ENCODE data around the gene SERPINA4. TPM values are rescaled to one million over a fixed set of nuclear protein-coding genes. Genes with fewer than 3 reads are reported as not detected.

SERPINA4 gene
- polyA plus RNA-seq, 1 of the 3 experiments (the other 2 are of a cell fraction) = not detected

GRCh38 chr14:94536836-94537235 lies 24.4 kb upstream of the SERPINA4 start:
- H3K27ac ChIP-seq (ENCODE audit: low read depth in 2 of 2, low read length in 1 of 2) = no peak overlapping the region
- no peaks in the 10 kb centered on the region for H3K4me1 ChIP-seq (ENCODE audit: control insufficient read depth in 1 of 2, insufficient read depth in 2 of 2, low read depth in 1 of 2, low read length in 1 of 2)
- H4K20me1 ChIP-seq (ENCODE audit: insufficient read depth) = no peaks in the 10 kb centered on the region
- no peaks in the 10 kb centered on the region for H3K36me3 ChIP-seq (replicated peaks in 1 of 2; ENCODE audit: control insufficient read depth in 1 of 2, insufficient read depth in 2 of 2, low read length in 1 of 2)
- H2AFZ ChIP-seq (ENCODE audit: low read depth) = no peak overlapping the region
- no peak for TF ChIP-seq MEF2A (IDR thresholded peaks at IDR 0.05; ENCODE audit: borderline replicate concordance, low read depth)
- TF ChIP-seq YY1 (IDR thresholded peaks at IDR 0.05; ENCODE audit: low read depth) = no peak
- TF ChIP-seq, protein P1, sequence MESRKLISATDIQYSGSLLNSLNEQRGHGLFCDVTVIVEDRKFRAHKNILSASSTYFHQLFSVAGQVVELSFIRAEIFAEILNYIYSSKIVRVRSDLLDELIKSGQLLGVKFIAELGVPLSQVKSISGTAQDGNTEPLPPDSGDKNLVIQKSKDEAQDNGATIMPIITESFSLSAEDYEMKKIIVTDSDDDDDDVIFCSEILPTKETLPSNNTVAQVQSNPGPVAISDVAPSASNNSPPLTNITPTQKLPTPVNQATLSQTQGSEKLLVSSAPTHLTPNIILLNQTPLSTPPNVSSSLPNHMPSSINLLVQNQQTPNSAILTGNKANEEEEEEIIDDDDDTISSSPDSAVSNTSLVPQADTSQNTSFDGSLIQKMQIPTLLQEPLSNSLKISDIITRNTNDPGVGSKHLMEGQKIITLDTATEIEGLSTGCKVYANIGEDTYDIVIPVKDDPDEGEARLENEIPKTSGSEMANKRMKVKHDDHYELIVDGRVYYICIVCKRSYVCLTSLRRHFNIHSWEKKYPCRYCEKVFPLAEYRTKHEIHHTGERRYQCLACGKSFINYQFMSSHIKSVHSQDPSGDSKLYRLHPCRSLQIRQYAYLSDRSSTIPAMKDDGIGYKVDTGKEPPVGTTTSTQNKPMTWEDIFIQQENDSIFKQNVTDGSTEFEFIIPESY (IDR thresholded peaks at IDR 0.05; ENCODE audit: borderline replicate concordance, low read depth) = no peak
- TF ChIP-seq CTCF (IDR thresholded peaks at IDR 0.05) = peak; percentile 34; the same call in 1 of the 2 replicates
- peak; percentile 56 for TF ChIP-seq GABPA (IDR thresholded peaks at IDR 0.05; ENCODE audit: low read depth)
- TF ChIP-seq USF1 (IDR thresholded peaks at IDR 0.05; ENCODE audit: borderline replicate concordance, low read depth) = no peak
- H3K27me3 ChIP-seq (ENCODE audit: insufficient read depth) = peaks cover 7% of the 10 kb centered on the region; the same call in 1 of the 2 replicates
- ChIA-PET POLR2A (no interaction called here), CTCF (interaction anchor here (4.6 kb wide), 1 partner anchor 12 kb away, joined by 28 read pairs; no protein-coding TSS in a partner anchor)
- no peaks in the 10 kb centered on the region for H3K9me3 ChIP-seq
- H3K4me3 ChIP-seq (ENCODE audit: low read depth in 2 of 2, low read length in 1 of 2) = no peak overlapping the region
- no peaks in the 10 kb centered on the region for H3K9me2 ChIP-seq
- H3F3A ChIP-seq (replicated peaks; ENCODE audit: insufficient read depth) = no peaks in the 10 kb centered on the region
- no peaks in the 10 kb centered on the region for H3K79me2 ChIP-seq (ENCODE audit: insufficient read depth)
- no peak for DNase-seq
- no peak overlapping the region for H3K4me2 ChIP-seq
- H3K9ac ChIP-seq = no peak overlapping the region
- 18% methylated on average over 2 of the region's 2 CpGs for WGBS (ENCODE audit: low lambda C conversion rate)

DNA sequence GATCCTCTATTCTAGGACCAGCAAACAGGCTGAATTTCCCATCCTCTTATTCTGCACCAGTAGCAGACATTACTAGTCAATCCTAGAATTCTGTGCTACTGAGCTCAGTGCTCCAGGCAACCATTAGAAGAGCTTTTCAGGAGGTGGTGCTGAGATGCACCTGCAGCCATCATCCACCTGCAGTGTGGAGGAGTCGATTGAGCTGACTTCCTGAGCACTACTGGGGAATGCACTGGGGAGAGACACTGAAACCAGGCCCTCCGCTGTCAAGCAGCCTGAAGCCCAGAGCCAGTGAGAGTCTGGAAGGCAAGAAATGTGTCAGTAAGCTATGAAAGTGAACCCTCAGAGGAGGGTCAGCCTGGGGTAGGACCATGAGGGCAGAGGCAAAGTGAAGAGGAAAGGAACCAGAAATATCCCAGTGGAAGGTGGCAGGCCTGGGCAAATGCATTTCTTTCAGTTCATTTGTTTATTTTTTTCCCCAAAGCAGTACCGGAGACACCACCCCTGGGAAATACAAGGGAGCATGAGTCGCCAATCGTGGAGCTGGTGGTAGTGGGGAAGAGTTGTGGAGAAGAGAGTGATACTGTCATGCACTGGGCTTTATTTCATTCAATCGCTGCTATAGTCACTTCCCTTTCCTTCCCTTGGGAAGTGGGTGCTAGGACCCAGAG lies 23.0 kb upstream of the SERPINA4 start:
- no peaks in the 10 kb centered on the region for H3K4me1 ChIP-seq (ENCODE audit: control insufficient read depth in 1 of 2, insufficient read depth in 2 of 2, low read depth in 1 of 2, low read length in 1 of 2)
- no peaks in the 10 kb centered on the region for H3K79me2 ChIP-seq (ENCODE audit: insufficient read depth)
- no peaks in the 10 kb centered on the region for H3F3A ChIP-seq (replicated peaks; ENCODE audit: insufficient read depth)
- no peak overlapping the region for H2AFZ ChIP-seq (ENCODE audit: low read depth)
- WGBS (ENCODE audit: low lambda C conversion rate) = 51% methylated on average over 6 of the region's 6 CpGs
- H4K20me1 ChIP-seq (ENCODE audit: insufficient read depth) = no peaks in the 10 kb centered on the region
- H3K27ac ChIP-seq (ENCODE audit: low read depth in 2 of 2, low read length in 1 of 2) = no peak overlapping the region
- ChIA-PET CTCF (interaction anchor here (0.8 to 4.6 kb wide), 2 partner anchors 10 to 52 kb away, joined by 3 to 28 read pairs; no protein-coding TSS in a partner anchor), POLR2A (no interaction called here)
- H3K9me3 ChIP-seq = no peaks in the 10 kb centered on the region
- H3K9ac ChIP-seq = no peak overlapping the region
- H3K36me3 ChIP-seq (replicated peaks in 1 of 2; ENCODE audit: control insufficient read depth in 1 of 2, insufficient read depth in 2 of 2, low read length in 1 of 2) = no peaks in the 10 kb centered on the region
- no peak for DNase-seq
- H3K4me3 ChIP-seq (ENCODE audit: low read depth in 2 of 2, low read length in 1 of 2) = no peak overlapping the region
- H3K9me2 ChIP-seq = no peaks in the 10 kb centered on the region
- no peak overlapping the region for H3K4me2 ChIP-seq
- peaks cover 4% of the 10 kb centered on the region; the same call in 1 of the 2 replicates for H3K27me3 ChIP-seq (ENCODE audit: insufficient read depth)
- TF ChIP-seq RXRA (IDR thresholded peaks at IDR 0.05; ENCODE audit: borderline replicate concordance, low read depth) (no peak), MXI1 (IDR thresholded peaks at IDR 0.05; ENCODE audit: low read depth, low read length) (no peak), MEF2A (IDR thresholded peaks at IDR 0.05; ENCODE audit: borderline replicate concordance, low read depth) (no peak), NFIC (IDR thresholded peaks at IDR 0.05; ENCODE audit: borderline replicate concordance) (no peak), SMC3 (IDR thresholded peaks at IDR 0.05; ENCODE audit: low read depth, low read length) (no peak), EP300 (IDR thresholded peaks at IDR 0.05; ENCODE audit: borderline replicate concordance in 1 of 2, low read depth in 1 of 2, low read length in 1 of 2) (no peak), NRF1 (IDR thresholded peaks at IDR 0.05; ENCODE audit: low read depth, low read length) (no peak), USF2 (IDR thresholded peaks at IDR 0.05; ENCODE audit: borderline replicate concordance, low read depth, low read length) (no peak), FOXM1 (IDR thresholded peaks at IDR 0.05; ENCODE audit: low read depth) (no peak), CTCF (IDR thresholded peaks at IDR 0.05) (no peak), FOSL2 (IDR thresholded peaks at IDR 0.05; ENCODE audit: borderline replicate concordance, low read depth) (no peak), TAF1 (IDR thresholded peaks at IDR 0.05; ENCODE audit: borderline replicate concordance, low read depth, low read length) (no peak), CHD2 (IDR thresholded peaks at IDR 0.05; ENCODE audit: low read length, partially characterized antibody) (no peak), RAD21 (IDR thresholded peaks at IDR 0.05; ENCODE audit: low read length) (no peak)

All from SK-N-SH (cell line).